GM18498 (cell line): Measurements from ENCODE around the gene TTBK1.

Experiments used
- ATAC-seq: cut with Tn5 transposase; IDR thresholded peaks from one replicate; pipeline ENCODE4 v1.9.1; 2021; ENCODE audit warnings: mild to moderate bottlenecking, moderate library complexity; ENCODE audit not compliant: unreplicated experiment

Gene TTBK1

GRCh38 chr6:43269273-43270007, 26.2 kb downstream of the TTBK1 start:
- no peak for ATAC-seq

GRCh38 chr6:43271103-43271815, 28.0 kb downstream of the TTBK1 start:
- no peak for ATAC-seq

DNA sequence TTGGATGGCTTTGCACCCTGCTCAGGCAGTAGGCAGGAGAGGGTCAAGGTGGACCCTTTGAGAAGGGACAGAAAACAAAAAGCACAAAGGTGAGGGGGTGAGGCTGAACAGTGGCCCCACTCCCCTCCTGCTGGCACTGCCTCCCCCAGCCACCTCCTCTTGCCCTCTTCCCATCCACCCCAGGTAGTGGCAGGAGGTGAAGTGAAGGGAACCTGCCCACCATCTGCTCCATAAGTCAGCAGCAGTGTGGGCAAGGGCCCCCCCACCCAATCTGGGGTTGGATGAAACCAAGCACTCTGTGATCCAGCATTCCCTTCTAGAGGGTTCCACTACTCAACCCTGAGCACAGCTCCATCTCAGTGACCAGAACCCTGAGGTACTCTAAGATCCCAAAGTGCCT, 28.7 kb downstream of the TTBK1 start:
- ATAC-seq: no peak

- ATAC-seq: no peak
Observed at GRCh38 chr6:43273707-43274106, 30.4 kb downstream of the TTBK1 start.

DNA sequence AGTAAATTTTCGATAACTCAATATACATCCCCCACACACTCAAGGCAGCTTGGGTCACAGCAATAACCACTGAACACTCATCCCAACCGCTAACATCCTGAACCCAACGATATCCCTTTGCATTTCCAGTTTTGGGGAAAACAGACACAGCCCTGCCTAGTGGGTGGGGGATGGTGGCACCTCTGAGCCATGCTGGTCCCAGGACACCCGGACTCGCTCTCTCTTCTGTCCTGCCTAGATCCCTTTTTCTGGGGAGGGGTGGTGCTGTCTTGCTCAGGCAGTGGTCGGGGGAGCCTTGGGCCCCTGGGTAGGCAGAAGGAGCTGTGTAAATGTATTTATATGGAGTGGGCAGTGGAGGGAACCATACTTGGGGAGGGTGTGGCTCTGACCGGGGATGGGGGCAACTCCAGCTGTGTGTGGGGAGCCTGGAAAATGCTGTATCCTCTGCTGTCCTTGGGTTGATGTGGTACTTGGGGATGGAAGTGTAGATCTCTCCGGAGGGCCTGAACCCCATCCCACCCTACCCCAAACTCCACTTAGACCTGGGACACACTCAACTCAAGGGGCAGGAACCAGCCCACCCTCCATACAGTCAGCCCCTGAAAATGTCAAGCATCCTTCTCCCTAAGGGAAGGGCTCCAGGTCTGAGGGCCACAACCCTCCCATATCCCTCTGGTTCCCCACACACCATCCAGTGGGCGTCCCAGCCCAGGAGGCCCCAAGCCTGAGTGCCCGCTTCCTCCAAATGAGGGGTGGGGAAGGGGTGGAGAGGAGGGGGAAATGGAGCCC, 31.0 kb downstream of the TTBK1 start:
- no peak for ATAC-seq

DNA sequence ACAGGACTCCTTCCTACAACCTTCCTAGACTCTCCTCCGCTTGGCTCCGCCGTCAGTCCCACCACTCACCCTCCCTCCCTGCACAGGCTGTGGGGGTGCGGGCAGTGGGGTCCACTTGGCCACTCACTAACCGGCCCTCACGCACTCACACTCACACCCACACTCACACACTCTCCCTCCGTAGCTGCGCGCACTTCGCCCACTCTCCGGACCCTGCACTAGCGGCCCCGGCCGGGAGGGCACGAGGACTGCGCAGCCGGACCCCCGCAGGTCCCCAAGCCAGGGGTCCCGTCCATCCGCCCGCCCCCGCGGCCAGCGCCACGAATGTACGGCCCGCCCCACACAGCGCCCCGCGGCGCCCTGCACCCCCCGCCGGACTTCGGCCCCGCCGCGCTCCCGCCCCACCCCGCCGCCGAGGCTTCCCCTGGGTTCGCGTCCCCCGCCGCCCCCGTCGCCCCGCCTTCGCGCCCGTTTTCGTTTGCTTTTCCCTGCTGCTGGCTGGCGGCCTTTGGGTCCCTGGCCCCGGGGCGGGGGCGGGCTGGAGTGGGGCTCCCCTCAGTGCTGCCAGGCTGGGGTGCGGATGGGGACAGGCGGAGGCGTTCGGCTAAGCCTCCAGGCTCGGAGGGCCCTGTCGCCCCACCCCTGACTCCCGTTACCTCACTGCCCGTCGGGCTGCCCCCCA, 31.8 kb downstream of the TTBK1 start:
- ATAC-seq: no peak

- ATAC-seq: no peak
Observed at GRCh38 chr6:43275801-43276576, 32.7 kb downstream of the TTBK1 start.

DNA sequence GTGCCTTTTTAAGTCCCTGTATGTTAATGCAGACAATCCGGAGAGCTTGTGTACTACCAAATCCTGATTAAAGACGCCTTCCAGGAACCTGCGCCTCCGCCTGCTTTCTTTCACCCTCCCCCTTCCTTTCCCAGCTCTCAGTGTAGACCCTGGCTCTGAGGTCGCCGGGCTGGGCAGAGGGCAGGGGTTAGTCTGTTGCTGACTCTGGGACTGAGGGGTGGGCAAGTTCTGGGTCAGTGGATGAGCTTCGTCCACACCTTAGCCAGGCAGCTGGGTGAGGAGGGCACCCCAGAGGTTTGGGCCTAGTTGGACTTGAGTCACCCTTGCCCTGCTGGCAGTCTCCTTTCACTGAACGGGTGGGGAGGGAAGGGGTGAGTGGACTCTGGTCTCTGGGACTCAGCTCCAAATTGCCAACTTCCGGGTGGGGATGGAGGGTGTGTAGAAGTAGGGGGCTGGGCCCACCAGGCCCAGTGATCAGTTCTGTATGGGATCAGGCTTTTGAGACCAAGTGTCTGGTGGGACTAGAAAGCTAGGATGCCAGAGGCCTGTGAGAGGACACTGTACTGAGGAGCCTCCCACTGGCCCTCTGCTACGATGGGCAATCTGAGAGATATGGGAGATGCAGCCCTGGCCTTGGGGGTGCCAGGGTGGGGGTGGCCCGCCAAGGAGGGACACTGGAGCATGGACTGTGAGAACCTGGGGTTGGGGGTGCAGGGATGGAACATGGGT, 33.5 kb downstream of the TTBK1 start:
- ATAC-seq: no peak

- no peak for ATAC-seq
Observed at GRCh38 chr6:43277306-43277642, 34.0 kb downstream of the TTBK1 start.

GRCh38 chr6:43277643-43278523, 34.6 kb downstream of the TTBK1 start:
- ATAC-seq: no peak

DNA sequence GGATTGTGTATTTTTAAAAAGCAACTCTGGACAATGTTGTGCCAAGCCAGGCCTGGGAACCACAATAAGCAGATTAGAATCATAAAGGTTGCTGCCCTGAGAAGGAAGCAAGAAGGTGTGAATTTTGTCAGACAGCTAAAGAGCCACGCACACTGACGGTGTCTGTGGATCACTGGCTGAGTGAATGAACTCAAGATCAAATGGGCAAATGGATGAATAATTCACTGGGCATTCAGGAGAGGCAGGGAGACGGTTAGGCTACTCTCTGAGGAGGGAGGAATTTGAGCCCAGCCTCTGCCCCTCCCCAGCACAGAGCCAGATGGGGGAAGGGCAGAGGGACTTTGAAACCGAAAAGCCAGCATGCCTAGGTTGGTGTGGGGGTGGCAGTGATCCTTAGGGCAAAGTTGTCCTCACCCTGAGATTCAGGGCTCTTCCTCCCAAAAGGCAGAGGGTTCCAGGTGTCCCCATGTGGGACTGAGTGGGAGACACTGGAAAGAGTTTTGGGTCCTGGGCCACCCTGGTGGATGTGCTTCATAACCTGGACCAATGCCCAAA, 35.3 kb downstream of the TTBK1 start:
- no peak for ATAC-seq

DNA sequence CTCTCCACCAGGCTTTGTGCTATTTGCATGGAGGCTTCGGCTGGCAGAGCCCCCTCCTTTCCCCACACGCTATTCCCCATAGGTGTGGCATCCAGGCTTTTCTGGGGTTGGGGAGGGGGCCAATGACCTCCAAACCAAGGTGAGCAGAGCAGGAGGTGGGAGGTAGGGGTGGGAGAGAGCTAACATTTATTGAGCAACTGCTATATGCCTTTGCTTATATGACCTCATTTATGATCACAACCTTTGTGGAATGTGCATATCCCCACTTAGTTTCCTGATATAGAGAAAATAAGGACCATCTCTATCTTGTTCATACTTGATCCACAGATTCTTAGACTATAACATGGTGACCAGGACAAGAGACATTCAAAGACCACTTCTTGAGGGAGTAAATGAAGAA, 37.0 kb downstream of the TTBK1 start:
- ATAC-seq: no peak

DNA sequence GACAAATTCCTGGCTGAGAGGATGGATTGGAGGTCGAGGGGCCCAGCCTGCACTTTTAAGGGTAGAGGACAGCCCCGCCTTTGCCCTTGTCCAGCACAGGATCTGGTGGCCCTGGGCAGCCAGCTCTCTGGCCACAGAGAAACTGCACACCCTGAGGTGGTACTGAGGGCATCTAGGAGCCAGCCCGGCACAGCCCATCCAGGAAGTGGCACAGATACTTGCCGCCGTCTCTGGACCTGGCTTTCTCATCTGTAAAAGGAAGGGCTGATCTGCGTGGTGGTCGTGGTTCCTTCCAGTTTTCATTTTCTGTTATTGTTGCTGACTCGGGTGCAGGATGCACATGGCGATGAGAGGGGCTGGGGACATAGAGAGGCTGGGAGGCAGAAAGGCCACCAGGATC, 38.8 kb downstream of the TTBK1 start:
- ATAC-seq: no peak

- no peak for ATAC-seq
Observed at GRCh38 chr6:43282636-43283513, 39.6 kb downstream of the TTBK1 start.

DNA sequence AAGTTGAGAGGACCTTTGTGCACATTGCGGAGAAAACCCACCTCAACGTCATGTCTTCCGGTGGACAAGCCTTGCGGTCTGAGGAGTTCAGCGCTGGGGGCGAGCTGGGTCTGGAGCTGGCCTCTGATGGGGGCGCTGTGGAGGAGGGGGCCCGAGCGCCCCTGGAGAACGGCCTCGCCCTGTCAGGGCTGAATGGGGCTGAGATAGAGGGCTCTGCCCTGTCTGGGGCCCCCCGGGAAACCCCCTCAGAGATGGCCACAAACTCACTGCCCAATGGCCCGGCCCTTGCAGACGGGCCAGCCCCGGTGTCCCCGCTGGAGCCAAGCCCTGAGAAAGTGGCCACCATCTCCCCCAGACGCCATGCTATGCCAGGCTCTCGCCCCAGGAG, 40.2 kb downstream of the TTBK1 start:
- no peak for ATAC-seq

DNA sequence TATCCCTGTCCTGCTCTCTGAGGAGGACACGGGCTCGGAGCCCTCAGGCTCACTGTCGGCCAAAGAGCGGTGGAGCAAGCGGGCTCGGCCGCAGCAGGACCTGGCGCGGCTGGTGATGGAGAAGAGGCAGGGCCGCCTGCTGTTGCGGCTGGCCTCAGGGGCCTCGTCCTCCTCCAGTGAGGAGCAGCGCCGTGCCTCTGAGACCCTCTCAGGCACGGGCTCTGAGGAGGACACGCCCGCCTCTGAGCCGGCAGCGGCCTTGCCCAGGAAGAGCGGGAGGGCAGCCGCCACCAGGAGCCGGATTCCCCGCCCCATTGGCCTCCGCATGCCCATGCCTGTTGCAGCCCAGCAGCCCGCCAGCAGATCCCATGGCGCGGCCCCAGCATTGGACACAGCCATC, 40.6 kb downstream of the TTBK1 start:
- ATAC-seq: no peak

DNA sequence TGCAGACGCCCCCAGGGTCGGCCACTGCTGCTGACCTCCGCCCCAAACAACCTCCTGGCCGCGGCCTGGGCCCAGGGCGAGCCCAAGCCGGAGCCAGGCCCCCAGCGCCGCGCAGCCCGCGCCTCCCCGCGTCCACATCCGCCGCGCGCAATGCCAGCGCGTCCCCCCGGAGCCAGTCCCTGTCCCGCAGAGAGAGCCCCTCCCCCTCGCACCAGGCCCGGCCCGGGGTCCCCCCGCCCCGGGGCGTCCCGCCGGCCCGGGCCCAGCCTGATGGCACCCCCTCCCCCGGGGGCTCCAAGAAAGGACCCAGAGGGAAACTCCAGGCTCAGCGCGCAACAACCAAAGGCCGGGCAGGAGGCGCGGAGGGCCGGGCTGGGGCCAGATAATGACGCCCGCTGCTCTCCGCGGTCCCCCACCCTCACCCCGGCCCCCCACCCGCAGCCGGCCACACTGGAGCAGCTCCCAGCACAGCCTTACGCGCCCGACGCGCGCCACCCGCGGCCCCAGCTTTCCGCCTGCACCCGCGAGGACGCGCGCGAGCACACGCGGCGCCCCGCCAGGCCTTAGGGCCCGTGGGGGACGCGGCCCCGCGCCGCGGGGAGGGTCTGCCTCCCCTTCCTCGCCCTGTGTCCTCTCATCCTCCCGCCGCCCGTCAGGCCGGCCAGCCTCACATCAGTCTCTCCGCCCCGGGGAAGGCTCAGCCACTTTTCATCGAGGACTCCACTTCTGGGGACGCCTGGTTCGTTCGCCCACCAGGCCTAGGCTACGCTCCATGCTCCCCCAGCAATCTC, 41.9 kb downstream of the TTBK1 start:
- ATAC-seq: no peak
